Measurements from ENCODE around the gene WNT8A.
A peak's percentile ranks its signal among the peaks of the same experiment; 100 is the strongest.

The WNT8A gene

DNA sequence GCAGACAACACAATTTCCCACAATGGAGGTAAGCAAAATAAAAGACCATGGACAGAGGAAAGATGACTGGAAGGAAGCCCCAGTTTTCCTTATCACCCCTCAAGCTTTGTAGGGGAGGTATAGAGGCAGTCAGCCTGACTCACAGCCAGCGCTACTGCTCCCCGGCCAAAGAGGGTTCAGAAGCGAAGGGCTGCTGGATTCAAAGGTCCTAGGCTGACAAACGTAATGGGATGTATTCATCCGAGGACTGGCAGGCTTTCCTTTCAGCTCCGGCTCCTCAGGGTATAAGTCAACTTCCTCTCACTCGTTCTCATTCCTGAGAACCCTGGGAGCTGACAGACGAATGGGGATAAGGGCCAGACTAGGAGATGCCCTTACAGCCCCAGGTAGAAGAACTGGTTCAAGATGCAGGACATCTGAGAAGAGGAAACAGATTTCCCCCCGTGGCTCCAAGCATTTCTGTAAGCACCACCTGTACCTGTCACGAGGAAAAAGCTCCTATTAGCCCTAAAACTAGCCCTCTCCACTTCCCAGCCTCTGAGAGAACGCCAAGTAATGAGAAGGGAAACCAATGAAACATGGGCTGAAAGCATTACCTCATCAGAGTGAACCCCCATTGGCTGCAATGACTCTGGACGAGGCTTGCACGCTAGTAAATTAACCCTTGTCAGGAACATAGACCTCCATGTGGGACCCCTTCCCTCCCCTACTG lies 28.8 kb upstream of the WNT8A start:
- no peak overlapping the region for H3K27ac ChIP-seq (ENCODE audit: extremely low read depth, low read depth, low read length)
- no peaks in the 10 kb centered on the region for H3K9me3 ChIP-seq (ENCODE audit: control insufficient read depth, insufficient read depth, low read depth, low read length)
- H3K4me3 ChIP-seq (ENCODE audit: low read depth, low read length) = no peak overlapping the region
- POLR2A ChIA-PET = no interaction called here
- 0 out of 2 replicates have a peak, but pooled peaks have one; percentile 16 for TF ChIP-seq ATF2 (tag by site-specific recombination; IDR thresholded peaks at IDR 0.05; ENCODE audit: low read depth)
- no peak for TF ChIP-seq ZXDB (tag by site-specific recombination; IDR thresholded peaks at IDR 0.05)
- CTCF ChIA-PET = interaction anchor here (2.0 to 5.4 kb wide), 3 partner anchors 10 to 78 kb away, joined by 10 to 35 read pairs (median 13); no protein-coding TSS in a partner anchor
- no peaks in the 10 kb centered on the region for H3K4me1 ChIP-seq (ENCODE audit: control insufficient read depth, insufficient read depth, low read length)
- H3K36me3 ChIP-seq (ENCODE audit: control insufficient read depth in 2 of 2, insufficient read depth in 1 of 2, low read length in 2 of 2) = no peaks in the 10 kb centered on the region

- ChIA-PET POLR2A (no interaction called here), CTCF (interaction anchor here (0.6 to 5.5 kb wide), 19 partner anchors 11 to 1848 kb away, joined by 3 to 69 read pairs (median 4); partner anchors contain the start of genes FAM13B and WNT8A)
- H3K4me3 ChIP-seq (ENCODE audit: low read depth, low read length) = no peak overlapping the region
- no peaks in the 10 kb centered on the region for H3K4me1 ChIP-seq (ENCODE audit: control insufficient read depth, insufficient read depth, low read length)
- H3K9me3 ChIP-seq (ENCODE audit: control insufficient read depth, insufficient read depth, low read depth, low read length) = no peaks in the 10 kb centered on the region
- TF ChIP-seq ZNF416 (tag by site-specific recombination; IDR thresholded peaks at IDR 0.05) = no peak
- no peak for TF ChIP-seq ZNF19 (tag by site-specific recombination; IDR thresholded peaks at IDR 0.05; ENCODE audit: low read depth)
- peak; percentile 55; the same call in 1 of the 2 replicates for TF ChIP-seq PRDM1 (tag by site-specific recombination; IDR thresholded peaks at IDR 0.05)
- no peak for TF ChIP-seq HOXC10 (CRISPR knock-in tag; IDR thresholded peaks at IDR 0.05)
- no peak for TF ChIP-seq ZFHX2 (tag by site-specific recombination; conservative IDR thresholded peaks at IDR 0.05)
- TF ChIP-seq ZFP69B (tag by site-specific recombination; IDR thresholded peaks at IDR 0.05) = no peak
- no peak for TF ChIP-seq ZNF335 (tag by site-specific recombination; conservative IDR thresholded peaks at IDR 0.05)
- peak; percentile 38 for TF ChIP-seq ZIC2 (tag by site-specific recombination; IDR thresholded peaks at IDR 0.05)
- TF ChIP-seq, protein P1, sequence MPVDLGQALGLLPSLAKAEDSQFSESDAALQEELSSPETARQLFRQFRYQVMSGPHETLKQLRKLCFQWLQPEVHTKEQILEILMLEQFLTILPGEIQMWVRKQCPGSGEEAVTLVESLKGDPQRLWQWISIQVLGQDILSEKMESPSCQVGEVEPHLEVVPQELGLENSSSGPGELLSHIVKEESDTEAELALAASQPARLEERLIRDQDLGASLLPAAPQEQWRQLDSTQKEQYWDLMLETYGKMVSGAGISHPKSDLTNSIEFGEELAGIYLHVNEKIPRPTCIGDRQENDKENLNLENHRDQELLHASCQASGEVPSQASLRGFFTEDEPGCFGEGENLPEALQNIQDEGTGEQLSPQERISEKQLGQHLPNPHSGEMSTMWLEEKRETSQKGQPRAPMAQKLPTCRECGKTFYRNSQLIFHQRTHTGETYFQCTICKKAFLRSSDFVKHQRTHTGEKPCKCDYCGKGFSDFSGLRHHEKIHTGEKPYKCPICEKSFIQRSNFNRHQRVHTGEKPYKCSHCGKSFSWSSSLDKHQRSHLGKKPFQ (tag by site-specific recombination; IDR thresholded peaks at IDR 0.05) = no peak
- no peak for TF ChIP-seq SP7 (tag by site-specific recombination; IDR thresholded peaks at IDR 0.05)
- no peaks in the 10 kb centered on the region for H3K36me3 ChIP-seq (ENCODE audit: control insufficient read depth in 2 of 2, insufficient read depth in 1 of 2, low read length in 2 of 2)
- H3K27ac ChIP-seq (ENCODE audit: extremely low read depth, low read depth, low read length) = no peak overlapping the region
These were observed 19.3 kb upstream of the WNT8A start for GRCh38 chr5:138064526-138064925.

DNA sequence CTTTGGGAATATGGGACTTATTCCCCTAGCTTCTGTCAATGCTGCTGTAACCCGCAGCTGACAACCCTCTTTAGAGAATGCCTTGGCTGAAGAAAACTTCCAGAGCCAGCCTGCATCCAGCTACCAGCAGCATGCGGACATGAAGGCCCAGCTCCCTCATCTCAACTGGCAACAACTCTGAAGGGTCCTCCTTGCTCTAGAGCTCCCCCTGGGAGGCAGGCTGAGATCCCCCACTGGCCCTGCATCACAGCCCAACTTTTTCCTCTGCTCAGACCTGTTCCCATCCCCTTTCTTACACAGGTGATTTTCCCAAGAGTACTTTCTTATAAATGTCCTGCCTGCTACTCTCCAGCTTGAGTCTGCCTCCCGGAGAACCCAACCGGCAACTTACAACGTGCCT lies 18.7 kb upstream of the WNT8A start:
- ChIA-PET POLR2A (no interaction called here), CTCF (interaction anchor here (0.6 to 5.5 kb wide), 22 partner anchors 11 to 1848 kb away, joined by 3 to 69 read pairs (median 4); partner anchors contain the start of genes FAM13B and WNT8A)
- Histone ChIP-seq H3K4me3 (ENCODE audit: low read depth, low read length) (no peak overlapping the region), H3K4me1 (ENCODE audit: control insufficient read depth, insufficient read depth, low read length) (no peaks in the 10 kb centered on the region), H3K36me3 (ENCODE audit: control insufficient read depth in 2 of 2, insufficient read depth in 1 of 2, low read length in 2 of 2) (no peaks in the 10 kb centered on the region), H3K27ac (ENCODE audit: extremely low read depth, low read depth, low read length) (no peak overlapping the region), H3K9me3 (ENCODE audit: control insufficient read depth, insufficient read depth, low read depth, low read length) (no peaks in the 10 kb centered on the region)
- no peak for TF ChIP-seq ZNF530 (tag by site-specific recombination; IDR thresholded peaks at IDR 0.05; ENCODE audit: low read depth)
- TF ChIP-seq, protein P2, sequence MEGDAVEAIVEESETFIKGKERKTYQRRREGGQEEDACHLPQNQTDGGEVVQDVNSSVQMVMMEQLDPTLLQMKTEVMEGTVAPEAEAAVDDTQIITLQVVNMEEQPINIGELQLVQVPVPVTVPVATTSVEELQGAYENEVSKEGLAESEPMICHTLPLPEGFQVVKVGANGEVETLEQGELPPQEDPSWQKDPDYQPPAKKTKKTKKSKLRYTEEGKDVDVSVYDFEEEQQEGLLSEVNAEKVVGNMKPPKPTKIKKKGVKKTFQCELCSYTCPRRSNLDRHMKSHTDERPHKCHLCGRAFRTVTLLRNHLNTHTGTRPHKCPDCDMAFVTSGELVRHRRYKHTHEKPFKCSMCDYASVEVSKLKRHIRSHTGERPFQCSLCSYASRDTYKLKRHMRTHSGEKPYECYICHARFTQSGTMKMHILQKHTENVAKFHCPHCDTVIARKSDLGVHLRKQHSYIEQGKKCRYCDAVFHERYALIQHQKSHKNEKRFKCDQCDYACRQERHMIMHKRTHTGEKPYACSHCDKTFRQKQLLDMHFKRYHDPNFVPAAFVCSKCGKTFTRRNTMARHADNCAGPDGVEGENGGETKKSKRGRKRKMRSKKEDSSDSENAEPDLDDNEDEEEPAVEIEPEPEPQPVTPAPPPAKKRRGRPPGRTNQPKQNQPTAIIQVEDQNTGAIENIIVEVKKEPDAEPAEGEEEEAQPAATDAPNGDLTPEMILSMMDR (tag by site-specific recombination; IDR thresholded peaks at IDR 0.05) = 0 out of 2 replicates have a peak, but pooled peaks have one; percentile 32
- TF ChIP-seq ZNF239 (tag by site-specific recombination; IDR thresholded peaks at IDR 0.05) = no peak
